K562 (cell line): ENCODE results near the gene NIPAL4. TPM values are rescaled to one million over a fixed set of nuclear protein-coding genes. Genes with fewer than 3 reads are reported as not detected.
A peak's percentile ranks its signal among the peaks of the same experiment; 100 is the strongest.

Experiments
- ARNT ChIP-seq, 2 experiments: fragments of 450-650 bp; IDR thresholded peaks; 2 replicates each; pipeline ENCODE4 v1.6.1; 2016; ENCODE audit warnings: mild to moderate bottlenecking in 1 of 2
- FOSL1 ChIP-seq: fragments of 200-800 bp; sonication (Bioruptor generic); conservative IDR thresholded peaks from 2 replicates; pipeline ENCODE4 v1.6.1; 2016; ENCODE audit warnings: missing genetic modification characterization, missing compliant biosample characterization
- HMBOX1 ChIP-seq: sonication (generic); IDR thresholded peaks from 2 replicates; pipeline ENCODE4 v1.6.1; 2016
- JUN ChIP-seq, 2 experiments: sonication (generic) in 1 of 2; formaldehyde crosslinking in 1 of 2; IDR thresholded peaks; 2 replicates each; pipeline versions ENCODE4 v1.6.1 to v1.8.0; 2012 to 2022; ENCODE audit warnings: borderline replicate concordance in 2 of 2, mild to moderate bottlenecking in 2 of 2, improper control_type of control experiment in 1 of 2, low read depth in 1 of 2, low read length in 1 of 2, missing genetic modification reagents in 1 of 2
- JUND ChIP-seq, 2 experiments: IDR thresholded peaks; 2 replicates in 1 of 2; 3 replicates in 1 of 2; pipeline ENCODE4 v1.6.1; 2011; ENCODE audit warnings: borderline replicate concordance in 2 of 2, low read depth in 2 of 2, low read length in 2 of 2, improper control_type of control experiment in 1 of 2, missing biosample characterization in 1 of 2, missing genetic modification characterization in 1 of 2, missing genetic modification reagents in 1 of 2
- KLF13 ChIP-seq: fragments of 450-650 bp; IDR thresholded peaks from 2 replicates; pipeline ENCODE4 v1.6.1; 2016; ENCODE audit warnings: missing genetic modification characterization, low read depth, mild to moderate bottlenecking, missing compliant biosample characterization, moderate library complexity, borderline replicate concordance
- MAFG ChIP-seq: fragments of 450-650 bp; conservative IDR thresholded peaks from 2 replicates; pipeline ENCODE4 v1.6.1; 2016; ENCODE audit warnings: missing genetic modification characterization, missing compliant biosample characterization
- NR1H2 ChIP-seq: sonication (generic); formaldehyde crosslinking; IDR thresholded peaks from 2 replicates; pipeline ENCODE4 v1.4.0; 2020; ENCODE audit warnings: mild to moderate bottlenecking, missing genetic modification reagents
- SIRT6 ChIP-seq: IDR thresholded peaks from one replicate; pipeline ENCODE4 v1.6.1; 2012; ENCODE audit warnings: low read depth, mild to moderate bottlenecking, control low read depth, inconsistent platforms, low read length, moderate library complexity
- SMARCA4 ChIP-seq: fragments of 450-650 bp; IDR thresholded peaks from 2 replicates; pipeline ENCODE4 v1.6.1; 2016
- SREBF2 ChIP-seq: sonication (generic); formaldehyde crosslinking; IDR thresholded peaks from 2 replicates; pipeline ENCODE4 v1.4.0; 2020; ENCODE audit warnings: mild to moderate bottlenecking, missing genetic modification reagents
- polyA plus RNA-seq, 8 experiments: library from polyadenylated mRNA; depleted of rRNA in 4 of 8; stranded (reverse) in 5 of 8; unstranded in 3 of 8; fragments of >200 nt; fragmentation: Nextera tagmentation in 2 of 8; fragmentation: Illumina TruSeq in 1 of 8; extraction: Ambion mirVana in 2 of 8; extraction: Trizol in 1 of 8; gene quantifications; 2 replicates each; pipeline versions ENCODE4 v1.2.1 to v1.2.3, GENCODE V29; 2011 to 2014; ENCODE audit warnings: inconsistent platforms in 1 of 8, missing spikeins in 1 of 8
- total RNA-seq, 7 experiments: library from RNA; depleted of rRNA in 6 of 7; stranded (reverse); fragments of >200 nt in 6 of 7; fragmentation: Illumina TruSeq in 2 of 7; extraction: Trizol in 2 of 7; gene quantifications; 2 replicates each; pipeline versions ENCODE4 v1.2.1 to v1.2.3, GENCODE V29; 2011 to 2021; ENCODE audit warnings: low replicate concordance in 1 of 7
- TF ChIP-seq, protein P1 (sequence below), 2 experiments: fragments of 450-650 bp in 1 of 2; sonication (generic) in 1 of 2; formaldehyde crosslinking in 1 of 2; IDR thresholded peaks in 1 of 2; conservative IDR thresholded peaks in 1 of 2; 2 replicates each; pipeline versions ENCODE4 v1.6.1 to v1.8.1; 2016 to 2023; ENCODE audit warnings: mild to moderate bottlenecking in 2 of 2, moderate library complexity in 2 of 2, inconsistent platforms in 1 of 2, missing genetic modification reagents in 1 of 2
- TF ChIP-seq, protein P2 (sequence below): sonication (generic); formaldehyde crosslinking; IDR thresholded peaks from 2 replicates; pipeline ENCODE4 v1.5.0; 2020; ENCODE audit warnings: missing genetic modification reagents
- TF ChIP-seq, protein P3 (sequence below): fragments of 200-800 bp; sonication (Bioruptor generic); IDR thresholded peaks from 2 replicates; pipeline ENCODE4 v1.6.1; 2017; ENCODE audit warnings: missing genetic modification characterization, missing compliant biosample characterization
- TF ChIP-seq, protein P4 (sequence below): fragments of 450-650 bp; IDR thresholded peaks from 2 replicates; pipeline ENCODE4 v1.6.1; 2017; ENCODE audit warnings: antibody characterized with exemption, mild to moderate bottlenecking

Gene NIPAL4
- total and polyA plus RNA-seq, 9 of the 15 experiments (the other 6 are each of a cell fraction or from before 2014, with no cell fraction given) = not detected

- TF ChIP-seq JUND (IDR thresholded peaks at IDR 0.05; ENCODE audit: borderline replicate concordance, low read depth, low read length) (peak; percentile 53; the same call in 1 of the 2 replicates), JUND (tag; IDR thresholded peaks at IDR 0.05; ENCODE audit: borderline replicate concordance, low read depth, low read length) (peak; percentile 58; the same call in 2 of the 3 replicates), MAFG (tag) (peak; percentile 85), SIRT6 (no peak), HMBOX1 (peak; percentile 81; the same call in 1 of the 2 replicates), FOSL1 (peak; percentile 76), SMARCA4 (0 out of 2 replicates have a peak, but pooled peaks have one; percentile 46), JUN (IDR thresholded peaks at IDR 0.05; ENCODE audit: borderline replicate concordance, low read depth, low read length) (0 out of 2 replicates have a peak, but pooled peaks have one; percentile 16), JUN (CRISPR knock-in tag; IDR thresholded peaks at IDR 0.05; ENCODE audit: borderline replicate concordance) (no peak), SREBF2 (CRISPR knock-in tag) (no peak), NR1H2 (CRISPR knock-in tag) (no peak), KLF13 (peak; percentile 89; the same call in 1 of the 2 replicates), ARNT (IDR thresholded peaks at IDR 0.05) (0 out of 4 replicates have a peak, but pooled peaks of 1 of the 2 experiments have one; percentile 14)
- TF ChIP-seq, protein P1, sequence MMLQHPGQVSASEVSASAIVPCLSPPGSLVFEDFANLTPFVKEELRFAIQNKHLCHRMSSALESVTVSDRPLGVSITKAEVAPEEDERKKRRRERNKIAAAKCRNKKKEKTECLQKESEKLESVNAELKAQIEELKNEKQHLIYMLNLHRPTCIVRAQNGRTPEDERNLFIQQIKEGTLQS (IDR thresholded peaks at IDR 0.05) = 0 out of 2 replicates have a peak, but pooled peaks have one; percentile 14
- TF ChIP-seq, protein P1 (CRISPR knock-in tag; conservative IDR thresholded peaks at IDR 0.05) = no peak
- TF ChIP-seq, protein P2, sequence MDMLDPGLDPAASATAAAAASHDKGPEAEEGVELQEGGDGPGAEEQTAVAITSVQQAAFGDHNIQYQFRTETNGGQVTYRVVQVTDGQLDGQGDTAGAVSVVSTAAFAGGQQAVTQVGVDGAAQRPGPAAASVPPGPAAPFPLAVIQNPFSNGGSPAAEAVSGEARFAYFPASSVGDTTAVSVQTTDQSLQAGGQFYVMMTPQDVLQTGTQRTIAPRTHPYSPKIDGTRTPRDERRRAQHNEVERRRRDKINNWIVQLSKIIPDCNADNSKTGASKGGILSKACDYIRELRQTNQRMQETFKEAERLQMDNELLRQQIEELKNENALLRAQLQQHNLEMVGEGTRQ (CRISPR knock-in tag) = no peak
- TF ChIP-seq, protein P3, sequence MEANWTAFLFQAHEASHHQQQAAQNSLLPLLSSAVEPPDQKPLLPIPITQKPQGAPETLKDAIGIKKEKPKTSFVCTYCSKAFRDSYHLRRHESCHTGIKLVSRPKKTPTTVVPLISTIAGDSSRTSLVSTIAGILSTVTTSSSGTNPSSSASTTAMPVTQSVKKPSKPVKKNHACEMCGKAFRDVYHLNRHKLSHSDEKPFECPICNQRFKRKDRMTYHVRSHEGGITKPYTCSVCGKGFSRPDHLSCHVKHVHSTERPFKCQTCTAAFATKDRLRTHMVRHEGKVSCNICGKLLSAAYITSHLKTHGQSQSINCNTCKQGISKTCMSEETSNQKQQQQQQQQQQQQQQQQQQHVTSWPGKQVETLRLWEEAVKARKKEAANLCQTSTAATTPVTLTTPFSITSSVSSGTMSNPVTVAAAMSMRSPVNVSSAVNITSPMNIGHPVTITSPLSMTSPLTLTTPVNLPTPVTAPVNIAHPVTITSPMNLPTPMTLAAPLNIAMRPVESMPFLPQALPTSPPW (CRISPR knock-in tag) = no peak
- TF ChIP-seq, protein P4, sequence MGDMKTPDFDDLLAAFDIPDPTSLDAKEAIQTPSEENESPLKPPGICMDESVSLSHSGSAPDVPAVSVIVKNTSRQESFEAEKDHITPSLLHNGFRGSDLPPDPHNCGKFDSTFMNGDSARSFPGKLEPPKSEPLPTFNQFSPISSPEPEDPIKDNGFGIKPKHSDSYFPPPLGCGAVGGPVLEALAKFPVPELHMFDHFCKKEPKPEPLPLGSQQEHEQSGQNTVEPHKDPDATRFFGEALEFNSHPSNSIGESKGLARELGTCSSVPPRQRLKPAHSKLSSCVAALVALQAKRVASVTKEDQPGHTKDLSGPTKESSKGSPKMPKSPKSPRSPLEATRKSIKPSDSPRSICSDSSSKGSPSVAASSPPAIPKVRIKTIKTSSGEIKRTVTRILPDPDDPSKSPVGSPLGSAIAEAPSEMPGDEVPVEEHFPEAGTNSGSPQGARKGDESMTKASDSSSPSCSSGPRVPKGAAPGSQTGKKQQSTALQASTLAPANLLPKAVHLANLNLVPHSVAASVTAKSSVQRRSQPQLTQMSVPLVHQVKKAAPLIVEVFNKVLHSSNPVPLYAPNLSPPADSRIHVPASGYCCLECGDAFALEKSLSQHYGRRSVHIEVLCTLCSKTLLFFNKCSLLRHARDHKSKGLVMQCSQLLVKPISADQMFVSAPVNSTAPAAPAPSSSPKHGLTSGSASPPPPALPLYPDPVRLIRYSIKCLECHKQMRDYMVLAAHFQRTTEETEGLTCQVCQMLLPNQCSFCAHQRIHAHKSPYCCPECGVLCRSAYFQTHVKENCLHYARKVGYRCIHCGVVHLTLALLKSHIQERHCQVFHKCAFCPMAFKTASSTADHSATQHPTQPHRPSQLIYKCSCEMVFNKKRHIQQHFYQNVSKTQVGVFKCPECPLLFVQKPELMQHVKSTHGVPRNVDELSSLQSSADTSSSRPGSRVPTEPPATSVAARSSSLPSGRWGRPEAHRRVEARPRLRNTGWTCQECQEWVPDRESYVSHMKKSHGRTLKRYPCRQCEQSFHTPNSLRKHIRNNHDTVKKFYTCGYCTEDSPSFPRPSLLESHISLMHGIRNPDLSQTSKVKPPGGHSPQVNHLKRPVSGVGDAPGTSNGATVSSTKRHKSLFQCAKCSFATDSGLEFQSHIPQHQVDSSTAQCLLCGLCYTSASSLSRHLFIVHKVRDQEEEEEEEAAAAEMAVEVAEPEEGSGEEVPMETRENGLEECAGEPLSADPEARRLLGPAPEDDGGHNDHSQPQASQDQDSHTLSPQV = 0 out of 2 replicates have a peak, but pooled peaks have one; percentile 26
Observed at GRCh38 chr5:157511651-157512644, 51.9 kb downstream of the NIPAL4 start (continued).
